Loucy (cell line): ENCODE results near the gene CRNKL1.

Experiments used
- H2AFZ ChIP-seq: fragments of 200-600 bp; sonication (generic); 2 replicates; pipeline ENCODE4 v1.6.0; 2016; ENCODE audit warnings: antibody characterized with exemption, mild to moderate bottlenecking, low read length, moderate library complexity
- H3F3A ChIP-seq: fragments of 200-600 bp; 2 replicates; pipeline ENCODE4 v1.6.0; 2016; ENCODE audit warnings: antibody characterized with exemption, low read depth, mild to moderate bottlenecking
- H3K27me3 ChIP-seq: fragments of 200-600 bp; sonication (generic); 2 replicates; pipeline ENCODE4 v1.6.1; 2014; ENCODE audit warnings: low read length, mild to moderate bottlenecking; ENCODE audit not compliant: insufficient read depth, poor library complexity, severe bottlenecking
- H3K36me3 ChIP-seq: fragments of 200-600 bp; sonication (generic); 2 replicates; pipeline ENCODE4 v1.6.1; 2016; ENCODE audit warnings: low read length; ENCODE audit not compliant: insufficient read depth
- H3K4me1 ChIP-seq: fragments of 200-600 bp; sonication (generic); 2 replicates; pipeline ENCODE4 v1.5.1; 2014; ENCODE audit warnings: low read length, mild to moderate bottlenecking; ENCODE audit not compliant: insufficient read depth, poor library complexity, severe bottlenecking
- H3K4me2 ChIP-seq: fragments of 200-600 bp; sonication (generic); 2 replicates; pipeline ENCODE4 v1.6.0; 2014; ENCODE audit warnings: antibody characterized with exemption, low read length, low read depth, mild to moderate bottlenecking; ENCODE audit not compliant: poor library complexity, severe bottlenecking
- H3K4me3 ChIP-seq: fragments of 200-600 bp; sonication (generic); 2 replicates; pipeline ENCODE4 v1.5.1; 2014; ENCODE audit warnings: low read length, mild to moderate bottlenecking, mixed read lengths; ENCODE audit not compliant: poor library complexity, severe bottlenecking
- H3K79me2 ChIP-seq: fragments of 200-600 bp; sonication (generic); 2 replicates; pipeline ENCODE4 v1.6.1; 2014; ENCODE audit warnings: low read length; ENCODE audit not compliant: insufficient read depth
- H3K9ac ChIP-seq: fragments of 200-600 bp; sonication (generic); 2 replicates; pipeline ENCODE4 v1.6.0; 2014; ENCODE audit warnings: mild to moderate bottlenecking, low read depth, low read length, moderate library complexity; ENCODE audit not compliant: poor library complexity, severe bottlenecking
- H3K9me2 ChIP-seq: fragments of 200-600 bp; sonication (generic); replicated peaks from 2 replicates; pipeline ENCODE4 v1.6.1; 2016; ENCODE audit warnings: low read depth, low read length, mixed read lengths
- H3K9me3 ChIP-seq: fragments of 200-600 bp; sonication (generic); 2 replicates; pipeline ENCODE4 v1.6.1; 2014; ENCODE audit warnings: mild to moderate bottlenecking, antibody characterized with exemption, low read length, low read depth; ENCODE audit not compliant: insufficient read depth
- H4K20me1 ChIP-seq: fragments of 200-600 bp; sonication (generic); 2 replicates; pipeline ENCODE4 v1.6.0; 2014; ENCODE audit warnings: antibody characterized with exemption, low read length, mild to moderate bottlenecking; ENCODE audit not compliant: insufficient read depth, poor library complexity, severe bottlenecking
- EZH2phosphoT487 ChIP-seq: fragments of 200-600 bp; IDR thresholded peaks from 2 replicates; pipeline ENCODE4 v1.6.1; 2018; ENCODE audit warnings: antibody characterized with exemption, mild to moderate bottlenecking, moderate library complexity, borderline replicate concordance
- TF ChIP-seq, protein P1 (sequence below): fragments of 200-600 bp; sonication (generic); conservative IDR thresholded peaks from 2 replicates; pipeline ENCODE4 v1.5.1; 2014; ENCODE audit warnings: mild to moderate bottlenecking, antibody characterized with exemption, low read length

Gene CRNKL1

DNA sequence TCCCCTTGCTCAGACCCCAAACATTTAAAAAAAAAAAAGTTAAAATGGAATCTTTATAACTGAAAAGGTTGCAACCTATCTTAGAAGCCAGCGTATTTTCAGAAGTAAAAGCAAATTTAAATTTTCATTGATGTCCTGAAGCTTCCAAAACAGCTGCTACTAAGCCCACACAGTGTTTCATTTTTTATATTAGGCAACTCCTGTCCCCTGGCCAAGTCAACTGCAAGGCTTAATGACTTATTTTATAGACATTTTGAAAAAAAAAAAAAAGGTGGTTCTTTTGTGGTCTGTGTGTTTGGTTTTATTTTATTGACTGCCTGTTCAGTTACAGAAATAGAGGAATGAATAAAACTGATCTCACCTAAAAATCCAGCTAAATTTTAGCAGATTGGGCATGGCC is 13.1 kb upstream of the CRNKL1 start:
- H3K27me3 ChIP-seq = no peaks in the 10 kb centered on the region
- H3K4me3 ChIP-seq = peak overlapping the region; percentile 62
- peak overlapping the region; percentile 77 for H3K4me2 ChIP-seq
- H3K9ac ChIP-seq = peak overlapping the region; percentile 56
- H3K36me3 ChIP-seq = no peaks in the 10 kb centered on the region
- H3K4me1 ChIP-seq = peaks cover 67% of the 10 kb centered on the region
- H4K20me1 ChIP-seq = no peaks in the 10 kb centered on the region
- no peaks in the 10 kb centered on the region for H3K79me2 ChIP-seq
- peaks cover 8% of the 10 kb centered on the region; the same call in 1 of the 2 replicates for H3F3A ChIP-seq
- TF ChIP-seq EZH2phosphoT487 = no peak
- TF ChIP-seq, protein P1, sequence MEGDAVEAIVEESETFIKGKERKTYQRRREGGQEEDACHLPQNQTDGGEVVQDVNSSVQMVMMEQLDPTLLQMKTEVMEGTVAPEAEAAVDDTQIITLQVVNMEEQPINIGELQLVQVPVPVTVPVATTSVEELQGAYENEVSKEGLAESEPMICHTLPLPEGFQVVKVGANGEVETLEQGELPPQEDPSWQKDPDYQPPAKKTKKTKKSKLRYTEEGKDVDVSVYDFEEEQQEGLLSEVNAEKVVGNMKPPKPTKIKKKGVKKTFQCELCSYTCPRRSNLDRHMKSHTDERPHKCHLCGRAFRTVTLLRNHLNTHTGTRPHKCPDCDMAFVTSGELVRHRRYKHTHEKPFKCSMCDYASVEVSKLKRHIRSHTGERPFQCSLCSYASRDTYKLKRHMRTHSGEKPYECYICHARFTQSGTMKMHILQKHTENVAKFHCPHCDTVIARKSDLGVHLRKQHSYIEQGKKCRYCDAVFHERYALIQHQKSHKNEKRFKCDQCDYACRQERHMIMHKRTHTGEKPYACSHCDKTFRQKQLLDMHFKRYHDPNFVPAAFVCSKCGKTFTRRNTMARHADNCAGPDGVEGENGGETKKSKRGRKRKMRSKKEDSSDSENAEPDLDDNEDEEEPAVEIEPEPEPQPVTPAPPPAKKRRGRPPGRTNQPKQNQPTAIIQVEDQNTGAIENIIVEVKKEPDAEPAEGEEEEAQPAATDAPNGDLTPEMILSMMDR = no peak
- H3K9me3 ChIP-seq = no peaks in the 10 kb centered on the region
- H2AFZ ChIP-seq = no peak overlapping the region
- H3K9me2 ChIP-seq = no peaks in the 10 kb centered on the region

- TF ChIP-seq EZH2phosphoT487 = no peak
- TF ChIP-seq, protein P1 = no peak
Measured at GRCh38 chr20:20063941-20064702, 11.9 kb upstream of the CRNKL1 start.

DNA sequence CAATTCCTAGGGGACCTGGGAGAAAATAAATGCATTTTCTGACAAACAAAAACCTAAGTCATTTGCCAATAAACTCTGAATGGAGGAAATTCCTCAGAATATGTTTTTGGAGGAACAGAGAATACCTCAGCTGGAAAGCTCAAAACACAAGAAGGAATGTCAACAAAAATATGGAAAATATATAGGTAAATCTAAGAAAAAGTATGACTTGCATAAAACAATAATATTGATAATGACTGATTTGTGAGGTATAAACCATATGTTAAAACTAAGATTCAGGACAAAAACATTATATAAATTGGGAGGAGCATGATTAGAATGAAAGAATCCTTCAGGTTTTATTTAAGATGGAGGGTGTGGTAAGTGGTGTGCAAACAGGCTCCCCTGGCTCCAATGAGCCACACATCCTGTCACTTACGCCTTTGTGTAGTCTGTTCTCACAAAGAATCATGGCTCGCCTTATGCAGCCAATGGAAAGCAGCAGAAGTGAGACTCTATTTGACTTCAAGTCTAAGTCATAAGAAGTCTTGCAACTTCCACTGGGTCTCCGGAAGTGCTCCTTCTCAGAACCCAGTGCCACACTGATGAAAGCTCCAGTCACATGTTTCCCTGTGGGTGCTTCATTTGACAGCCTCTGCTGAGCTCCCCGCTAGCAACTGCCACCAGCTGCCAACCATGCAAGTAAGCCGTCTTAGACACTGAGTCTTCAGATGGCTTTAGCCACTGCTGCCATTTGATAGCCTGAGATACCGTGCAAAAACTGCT is 8.2 kb upstream of the CRNKL1 start:
- no peaks in the 10 kb centered on the region for H3K9me2 ChIP-seq
- no peaks in the 10 kb centered on the region for H3K36me3 ChIP-seq
- H3K4me1 ChIP-seq = peaks cover 74% of the 10 kb centered on the region
- H3K9me3 ChIP-seq = no peaks in the 10 kb centered on the region
- peak overlapping the region; percentile 58 for H3K9ac ChIP-seq
- peak overlapping the region; percentile 58 for H3K4me2 ChIP-seq
- H3F3A ChIP-seq = peaks cover 15% of the 10 kb centered on the region; the same call in 1 of the 2 replicates
- H2AFZ ChIP-seq = peak overlapping the region; percentile 49
- no peak for TF ChIP-seq EZH2phosphoT487
- TF ChIP-seq, protein P1 = no peak
- no peaks in the 10 kb centered on the region for H3K79me2 ChIP-seq
- H3K4me3 ChIP-seq = peak overlapping the region; percentile 34
- H3K27me3 ChIP-seq = no peaks in the 10 kb centered on the region
- H4K20me1 ChIP-seq = no peaks in the 10 kb centered on the region

More at GRCh38 chr20:20063941-20064702, 11.9 kb upstream of the CRNKL1 start:
- Histone ChIP-seq H3K4me3 (peak overlapping the region; percentile 62), H3K9ac (peak overlapping the region; percentile 56), H3F3A (peaks cover 15% of the 10 kb centered on the region; the same call in 1 of the 2 replicates), H3K36me3 (no peaks in the 10 kb centered on the region), H2AFZ (0 out of 2 replicates have a peak overlapping the region, but pooled peaks have one; percentile 19), H4K20me1 (no peaks in the 10 kb centered on the region), H3K27me3 (no peaks in the 10 kb centered on the region), H3K9me2 (no peaks in the 10 kb centered on the region), H3K9me3 (no peaks in the 10 kb centered on the region), H3K4me2 (peak overlapping the region; percentile 77), H3K4me1 (peaks cover 66% of the 10 kb centered on the region), H3K79me2 (no peaks in the 10 kb centered on the region)
